ENCODE data around the gene ZNF662.

The ZNF662 gene

DNA sequence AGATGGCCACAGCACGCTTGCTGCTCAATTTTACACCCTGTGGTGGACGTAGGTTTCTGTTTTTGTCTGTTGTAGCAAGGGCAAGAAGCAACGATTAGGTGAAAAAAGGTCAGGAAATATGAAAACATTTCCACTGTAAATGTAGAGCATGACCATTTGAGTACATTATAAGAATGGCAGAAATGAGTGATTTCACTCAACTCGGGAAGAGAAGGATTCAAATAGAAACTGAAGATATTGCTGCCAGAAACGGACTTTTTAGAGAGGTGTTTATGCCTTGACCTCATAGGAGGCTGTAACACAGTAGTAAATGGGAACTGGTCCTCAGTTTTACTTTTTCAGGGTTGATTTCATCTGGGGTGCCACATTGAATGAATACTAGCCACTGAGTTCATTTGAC lies 40.1 kb downstream of the ZNF662 start:
- no peak for DNase-seq

DNA sequence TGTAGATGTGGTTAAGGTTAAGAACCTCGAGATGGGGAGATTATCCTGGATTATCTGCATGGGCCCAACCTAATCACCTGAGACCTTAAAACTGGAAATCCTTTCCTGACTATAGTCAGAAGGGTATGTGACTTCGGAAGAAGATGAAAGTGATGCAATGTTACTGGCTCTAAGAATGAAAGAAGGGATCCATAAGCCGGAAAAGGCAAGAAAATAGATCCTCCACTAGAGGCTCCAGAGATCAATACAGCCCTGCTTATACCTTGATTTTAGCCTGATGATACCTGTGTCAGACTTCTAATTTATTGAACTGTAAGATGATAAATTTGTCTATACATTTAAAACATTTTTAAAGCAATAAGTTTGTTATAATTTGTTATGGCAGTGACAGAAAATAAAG lies 51.6 kb downstream of the ZNF662 start:
- no peak for DNase-seq

DNA sequence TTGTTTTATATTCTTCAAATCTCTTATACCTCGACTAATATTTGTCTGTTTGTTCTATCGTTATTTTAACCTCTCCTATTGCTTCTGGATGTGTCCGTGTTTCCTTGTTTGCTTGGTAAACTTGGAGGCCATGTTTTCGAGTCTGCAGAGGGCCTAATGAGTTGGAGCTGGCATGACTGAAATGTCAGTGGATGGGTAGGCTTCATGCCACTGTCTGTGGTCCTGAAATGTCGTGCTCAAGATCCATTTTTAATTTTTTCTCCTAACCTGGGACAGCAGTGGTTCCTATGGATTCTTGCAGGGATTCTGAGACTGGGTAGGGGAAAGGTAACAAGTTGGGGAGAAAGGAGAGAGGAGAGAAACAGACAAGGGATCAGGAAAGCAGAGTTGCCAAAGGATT lies 54.3 kb downstream of the ZNF662 start:
- no peak for DNase-seq

DNA sequence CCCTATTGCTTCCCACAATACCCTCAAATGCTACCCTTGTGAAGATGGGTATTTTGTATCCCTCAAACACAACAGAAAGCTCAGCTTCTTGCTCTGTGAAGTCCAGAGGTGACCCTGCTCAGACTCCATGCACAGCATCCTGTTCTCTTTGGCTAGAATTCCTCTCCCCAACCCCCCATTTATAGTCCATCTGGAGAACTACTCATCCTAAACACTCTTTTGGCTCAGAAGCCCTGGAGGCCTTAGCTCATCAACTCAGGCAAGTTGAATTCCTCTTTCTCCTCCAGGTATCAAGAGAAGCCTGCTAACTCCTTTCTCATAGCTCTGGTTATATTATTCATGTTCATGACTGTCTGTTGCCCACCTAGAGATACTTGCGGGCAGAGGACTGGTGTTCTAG lies 54.8 kb downstream of the ZNF662 start:
- no peak for DNase-seq

DNA sequence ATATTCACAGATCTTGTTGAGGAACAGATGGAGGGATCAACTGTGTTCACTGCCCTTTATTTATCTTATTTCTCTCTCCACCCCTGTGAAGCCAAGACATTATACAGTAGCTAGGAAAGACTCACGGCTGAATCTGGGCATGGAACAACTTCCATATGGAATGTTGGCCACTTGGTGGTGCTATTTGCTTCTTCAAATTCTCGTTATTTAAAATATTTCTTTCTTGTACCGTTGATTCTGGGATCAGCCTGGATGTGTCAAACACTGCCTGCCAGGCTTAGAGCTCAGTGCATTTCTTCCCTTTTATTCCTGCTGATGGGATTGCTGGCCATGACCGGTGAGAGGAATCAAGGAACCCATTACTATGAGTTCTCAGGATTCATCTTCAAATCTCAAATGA lies 55.7 kb downstream of the ZNF662 start:
- no peak for DNase-seq

DNA sequence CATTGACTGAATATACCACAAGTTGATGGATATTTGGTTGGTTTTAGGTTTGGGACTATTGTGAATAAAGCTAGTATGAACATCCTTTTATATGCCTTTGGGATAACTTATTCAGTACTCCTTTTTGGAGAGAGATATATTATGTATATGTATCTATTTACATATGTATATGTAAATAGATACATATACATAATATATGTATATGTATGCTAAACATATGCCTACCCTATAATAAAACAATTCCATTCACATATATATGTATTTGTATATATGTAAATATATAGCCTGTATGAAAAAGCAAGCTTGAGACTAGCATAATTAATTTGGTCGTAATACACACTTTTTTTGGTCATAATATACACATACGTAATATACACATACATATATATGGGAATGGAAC lies 57.3 kb downstream of the ZNF662 start:
- no peak for DNase-seq

DNA sequence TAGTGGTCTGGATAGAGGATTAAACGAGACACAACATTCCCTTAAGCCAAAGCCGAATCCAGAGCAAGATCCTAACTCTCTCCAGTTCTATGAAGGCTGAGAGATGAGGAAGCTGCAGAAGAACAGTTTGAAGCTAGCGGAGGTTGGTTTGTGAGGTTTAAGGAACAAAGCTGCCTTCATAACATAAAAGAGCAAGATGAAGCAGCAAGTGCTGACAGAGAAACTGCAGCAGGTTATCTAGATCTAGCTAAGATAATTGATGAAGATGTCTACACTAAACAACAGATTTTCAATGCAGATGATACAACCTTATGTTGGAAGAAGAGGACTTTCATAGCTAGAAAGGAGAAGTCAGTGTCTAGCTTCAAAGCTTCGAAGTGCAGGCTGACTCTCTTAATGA lies 58.3 kb downstream of the ZNF662 start:
- DNase-seq = no peak
